ENCODE measurements around the gene RASAL3. TPM values are rescaled to one million over a fixed set of nuclear protein-coding genes. Genes with fewer than 3 reads are reported as not detected.

RASAL3 gene
- total RNA-seq (2014; rRNA removed; shearing (Covaris generic)), result not detected in 2 replicates

DNA sequence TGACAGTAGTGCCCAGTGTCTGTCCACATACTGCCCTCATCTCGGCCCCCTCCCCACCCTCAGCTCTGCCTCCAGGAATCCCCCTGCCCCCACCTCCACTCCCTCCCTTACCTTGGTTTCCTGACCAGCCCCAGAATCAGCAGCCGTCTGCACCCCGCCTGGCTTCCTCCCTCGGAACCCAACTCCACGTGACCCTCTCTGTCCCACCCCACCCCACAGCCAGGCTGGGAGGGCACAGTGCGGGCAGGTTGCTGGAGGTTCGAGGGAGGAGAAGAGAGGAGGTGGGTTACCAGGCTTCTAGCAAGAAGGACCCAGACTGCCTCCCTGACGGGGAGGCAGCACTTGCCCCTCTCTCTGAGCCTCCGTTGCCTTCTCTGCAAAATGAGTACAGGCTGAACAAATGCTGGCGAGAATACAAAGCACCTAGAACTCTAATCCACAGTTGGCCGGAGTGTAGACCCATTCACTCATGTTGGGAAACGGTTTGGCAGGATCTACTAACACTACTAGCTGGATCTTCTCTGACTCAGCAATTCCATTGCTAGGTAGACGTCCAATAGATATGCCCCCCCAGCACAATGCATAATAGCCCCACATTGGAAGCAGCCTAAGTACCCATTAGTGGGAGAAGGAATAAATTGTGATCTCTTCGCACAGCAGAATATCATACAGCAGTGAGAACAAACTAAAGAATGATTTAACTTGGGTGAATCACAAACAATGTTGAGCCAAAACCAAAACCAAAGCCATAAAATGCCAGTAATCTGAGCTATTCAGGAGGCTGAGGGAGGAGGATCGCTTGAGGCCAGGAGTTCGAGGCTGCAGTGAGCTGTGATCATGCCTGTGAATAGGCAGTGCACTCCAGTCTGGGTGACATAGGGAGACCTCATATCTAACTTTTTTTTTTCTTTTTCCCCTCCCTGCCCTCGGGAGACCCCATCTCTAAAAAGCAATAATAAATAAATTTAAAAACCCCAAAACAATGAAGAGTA, at the start of gene RASAL3:
TSS of gene RASAL3 (minus strand) at position 151 of the 992 bp plus-strand sequence. CDS start 186 bp downstream, outside the sequence.
- no peak for DNase-seq (ENCODE audit: low read depth in 1 of 2, low spot score in 2 of 2)
- Histone ChIP-seq H3K27ac (no peak within 1 kb of the TSS), H3K36me3 (no peaks in the 10 kb centered on the region), H3K4me3 (no peak within 1 kb of the TSS), H3K4me1 (replicated peaks) (peaks cover 7% of the 10 kb centered on the region; the same call in 1 of the 2 replicates), H3K27me3 (replicated peaks) (peaks cover 9% of the 10 kb centered on the region; the same call in 1 of the 2 replicates), H3K9me3 (replicated peaks) (no peaks in the 10 kb centered on the region)

GRCh38 chr19:15511671-15512424, 47.5 kb upstream of the RASAL3 start:
- no peak for DNase-seq (ENCODE audit: low read depth in 1 of 2, low spot score in 2 of 2)
- H3K4me3 ChIP-seq, result no peak overlapping the region
- no peaks in the 10 kb centered on the region for H3K9me3 ChIP-seq (replicated peaks)
- H3K27ac ChIP-seq, result no peak overlapping the region
- peaks cover 18% of the 10 kb centered on the region for H3K27me3 ChIP-seq (replicated peaks)
- H3K36me3 ChIP-seq, result no peaks in the 10 kb centered on the region
- H3K4me1 ChIP-seq (replicated peaks), result 0 out of 2 replicates have a peak, but pooled peaks cover 7% of the 10 kb centered on the region

DNA sequence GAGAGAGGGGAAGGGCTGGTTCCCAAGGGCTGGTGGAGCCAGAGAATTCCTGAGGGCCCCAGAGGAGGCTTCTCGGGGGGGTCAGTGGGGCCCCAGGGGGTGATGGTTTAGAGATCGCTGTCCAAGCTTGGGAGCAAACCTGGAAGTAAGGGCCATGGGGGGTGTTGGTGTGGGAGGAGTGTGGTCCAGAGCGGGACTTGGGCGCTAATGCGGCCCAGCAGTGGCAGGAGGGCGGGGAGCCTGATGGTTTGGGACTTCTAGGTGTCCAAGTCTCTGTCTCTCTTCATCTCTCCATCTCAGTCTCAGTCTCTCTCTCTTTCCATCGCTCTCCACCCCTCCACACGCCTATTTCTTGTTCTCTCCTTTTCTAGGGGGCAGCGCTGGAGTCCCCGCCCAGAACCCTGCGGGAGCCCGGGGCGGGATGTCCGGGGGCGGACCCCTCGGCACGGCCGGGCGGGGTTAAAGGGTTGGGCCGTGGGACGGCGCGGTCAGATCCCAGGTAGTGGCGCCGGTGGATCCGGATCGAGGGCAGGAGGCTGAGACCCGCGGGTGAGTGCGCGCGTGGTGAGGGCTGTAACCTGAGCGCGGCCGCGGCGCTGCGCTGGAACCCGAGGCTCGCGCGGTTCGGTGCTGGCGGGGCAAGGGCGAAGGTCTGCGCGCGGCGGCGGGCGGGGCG, 43.8 kb upstream of the RASAL3 start, which contains the start of gene CYP4F22:
TSS of gene CYP4F22 (plus strand) at position 491 of the 676 bp plus-strand sequence. CDS start 16,812 bp downstream, outside the sequence.
- no peaks in the 10 kb centered on the region for H3K9me3 ChIP-seq (replicated peaks)
- no peak for DNase-seq (ENCODE audit: low read depth in 1 of 2, low spot score in 2 of 2)
- H3K27ac ChIP-seq, result no peak within 1 kb of the TSS
- no peak within 1 kb of the TSS for H3K4me3 ChIP-seq
- H3K36me3 ChIP-seq, result no peaks in the 10 kb centered on the region
- 0 out of 2 replicates have a peak, but pooled peaks cover 7% of the 10 kb centered on the region for H3K4me1 ChIP-seq (replicated peaks)
- peaks cover 18% of the 10 kb centered on the region for H3K27me3 ChIP-seq (replicated peaks)

DNA sequence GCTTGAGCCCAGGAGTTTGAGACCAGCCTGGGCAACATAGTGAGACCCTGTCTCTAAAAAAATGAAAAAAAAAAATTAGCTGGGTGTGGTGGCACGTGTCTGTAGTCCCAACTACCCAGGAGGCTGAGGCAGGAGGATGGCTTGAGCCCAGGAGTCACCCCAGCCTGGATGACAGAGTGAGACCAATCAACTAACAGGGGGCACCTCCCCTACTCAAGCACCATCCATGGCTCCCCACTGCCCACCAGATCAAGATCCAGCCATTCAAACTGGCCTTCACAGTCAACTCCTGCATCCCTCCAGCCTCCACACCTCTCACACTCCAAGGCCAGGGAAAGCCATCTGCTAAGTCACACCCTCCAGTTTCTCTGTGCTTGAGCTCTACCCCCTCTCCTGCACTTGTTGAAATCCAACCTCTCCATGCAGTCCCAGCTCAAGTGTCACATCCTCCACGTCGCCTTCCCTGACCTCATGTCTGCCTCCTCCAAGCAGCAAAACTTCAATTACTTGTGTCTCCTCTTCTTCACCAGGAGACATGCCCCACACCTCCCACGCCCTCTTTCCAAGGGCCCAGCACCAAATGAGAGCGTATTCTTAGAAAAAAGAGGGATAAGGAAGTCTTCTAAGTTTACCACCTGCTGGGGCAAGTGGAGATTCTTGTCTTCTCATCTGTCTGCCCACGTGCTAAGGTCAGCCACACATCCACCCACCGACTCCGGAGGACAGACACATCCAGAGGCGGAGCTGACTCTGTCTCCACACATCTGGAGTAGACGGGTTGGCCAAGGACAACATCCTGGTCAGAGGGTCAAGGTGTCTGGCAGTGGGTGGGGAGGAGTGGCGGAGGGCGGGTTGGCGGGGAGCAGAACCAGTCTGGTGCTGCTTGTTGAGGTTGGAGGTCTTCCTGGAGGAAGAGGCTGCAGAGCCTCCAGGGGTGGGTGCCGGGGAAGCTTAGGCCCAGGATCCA, 43.0 kb upstream of the RASAL3 start:
- Histone ChIP-seq H3K36me3 (no peaks in the 10 kb centered on the region), H3K27me3 (replicated peaks) (peaks cover 21% of the 10 kb centered on the region), H3K27ac (no peak overlapping the region), H3K4me3 (no peak overlapping the region), H3K9me3 (replicated peaks) (no peaks in the 10 kb centered on the region), H3K4me1 (replicated peaks) (0 out of 2 replicates have a peak, but pooled peaks cover 3% of the 10 kb centered on the region)
- no peak for DNase-seq (ENCODE audit: low read depth in 1 of 2, low spot score in 2 of 2)

- H3K27me3 ChIP-seq (replicated peaks), result peaks cover 27% of the 10 kb centered on the region
Observed at GRCh38 chr19:15506074-15506571, 41.8 kb upstream of the RASAL3 start.

GRCh38 chr19:15502264-15502663, 37.9 kb upstream of the RASAL3 start:
- Histone ChIP-seq H3K27me3 (replicated peaks) (peaks cover 17% of the 10 kb centered on the region), H3K4me1 (replicated peaks) (no peaks in the 10 kb centered on the region), H3K4me3 (no peak overlapping the region), H3K9me3 (replicated peaks) (no peaks in the 10 kb centered on the region), H3K36me3 (no peaks in the 10 kb centered on the region), H3K27ac (no peak overlapping the region)
- no peak for DNase-seq (ENCODE audit: low read depth in 1 of 2, low spot score in 2 of 2)

More at GRCh38 chr19:15506074-15506571, 41.8 kb upstream of the RASAL3 start:
- no peak overlapping the region for H3K4me3 ChIP-seq
- no peak overlapping the region for H3K27ac ChIP-seq
- no peak for DNase-seq (ENCODE audit: low read depth in 1 of 2, low spot score in 2 of 2)
- H3K4me1 ChIP-seq (replicated peaks), result 0 out of 2 replicates have a peak, but pooled peaks cover 3% of the 10 kb centered on the region
- H3K36me3 ChIP-seq, result no peaks in the 10 kb centered on the region
- H3K9me3 ChIP-seq (replicated peaks), result no peaks in the 10 kb centered on the region

- no peak for DNase-seq (ENCODE audit: low read depth in 1 of 2, low spot score in 2 of 2)
- no peaks in the 10 kb centered on the region for H3K36me3 ChIP-seq
- no peaks in the 10 kb centered on the region for H3K9me3 ChIP-seq (replicated peaks)
- no peaks in the 10 kb centered on the region for H3K4me1 ChIP-seq (replicated peaks)
- H3K27me3 ChIP-seq (replicated peaks), result peaks cover 17% of the 10 kb centered on the region
- no peak overlapping the region for H3K4me3 ChIP-seq
- no peak overlapping the region for H3K27ac ChIP-seq
Observed at GRCh38 chr19:15501596-15501995, 37.3 kb upstream of the RASAL3 start.

DNA sequence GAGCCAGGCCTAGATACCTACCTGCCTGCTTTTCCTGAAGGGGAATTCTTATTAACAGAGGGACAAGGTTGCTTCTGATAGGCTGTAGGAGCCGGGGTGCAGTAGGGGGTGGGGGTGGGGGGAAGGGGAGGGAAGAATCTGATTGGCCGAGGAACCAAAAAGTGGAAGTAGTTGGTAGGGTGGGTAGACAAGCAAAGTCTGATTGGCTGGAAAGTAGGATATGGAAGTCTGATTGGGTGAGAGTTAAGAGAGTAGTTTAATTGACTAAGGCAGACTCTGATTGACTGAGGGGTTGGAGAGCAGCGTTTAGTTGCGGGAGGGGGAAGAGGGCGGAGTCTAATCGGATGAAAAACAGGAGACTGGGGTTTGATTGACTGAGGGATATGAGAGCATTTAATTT, 34.6 kb upstream of the RASAL3 start:
- DNase-seq (ENCODE audit: low read depth in 1 of 2, low spot score in 2 of 2), result no peak
- no peaks in the 10 kb centered on the region for H3K4me1 ChIP-seq (replicated peaks)
- H3K27me3 ChIP-seq (replicated peaks), result peaks cover 17% of the 10 kb centered on the region
- H3K36me3 ChIP-seq, result no peaks in the 10 kb centered on the region
- no peak overlapping the region for H3K27ac ChIP-seq
- no peak overlapping the region for H3K4me3 ChIP-seq
- no peaks in the 10 kb centered on the region for H3K9me3 ChIP-seq (replicated peaks)

- Histone ChIP-seq H3K4me1 (replicated peaks) (no peaks in the 10 kb centered on the region), H3K36me3 (no peaks in the 10 kb centered on the region), H3K4me3 (no peak overlapping the region), H3K27me3 (replicated peaks) (peaks cover 17% of the 10 kb centered on the region), H3K9me3 (replicated peaks) (no peaks in the 10 kb centered on the region), H3K27ac (no peak overlapping the region)
- no peak for DNase-seq (ENCODE audit: low read depth in 1 of 2, low spot score in 2 of 2)
Observed at GRCh38 chr19:15498156-15498858, 34.0 kb upstream of the RASAL3 start.

- H3K4me3 ChIP-seq, result no peak overlapping the region
- H3K36me3 ChIP-seq, result no peaks in the 10 kb centered on the region
- no peaks in the 10 kb centered on the region for H3K4me1 ChIP-seq (replicated peaks)
- DNase-seq (ENCODE audit: low read depth in 1 of 2, low spot score in 2 of 2), result no peak
- no peak overlapping the region for H3K27ac ChIP-seq
- H3K9me3 ChIP-seq (replicated peaks), result no peaks in the 10 kb centered on the region
- no peaks in the 10 kb centered on the region for H3K27me3 ChIP-seq (replicated peaks)
Observed at GRCh38 chr19:15495151-15495550, 30.8 kb upstream of the RASAL3 start.

- no peak for DNase-seq (ENCODE audit: low read depth in 1 of 2, low spot score in 2 of 2)
- Histone ChIP-seq H3K9me3 (replicated peaks) (no peaks in the 10 kb centered on the region), H3K27ac (no peak overlapping the region), H3K27me3 (replicated peaks) (no peaks in the 10 kb centered on the region), H3K36me3 (no peaks in the 10 kb centered on the region), H3K4me3 (no peak overlapping the region), H3K4me1 (replicated peaks) (no peaks in the 10 kb centered on the region)
Observed at GRCh38 chr19:15488489-15489226, 24.3 kb upstream of the RASAL3 start.

Data from SJSA1 (cell line).